ENCODE data around the gene DIS3L.
"Not testable (repeated sequence)": the region's sequence is repeated elsewhere in the genome, so short reads cannot be mapped to it uniquely, and the experiment has no call there.

DIS3L gene

DNA sequence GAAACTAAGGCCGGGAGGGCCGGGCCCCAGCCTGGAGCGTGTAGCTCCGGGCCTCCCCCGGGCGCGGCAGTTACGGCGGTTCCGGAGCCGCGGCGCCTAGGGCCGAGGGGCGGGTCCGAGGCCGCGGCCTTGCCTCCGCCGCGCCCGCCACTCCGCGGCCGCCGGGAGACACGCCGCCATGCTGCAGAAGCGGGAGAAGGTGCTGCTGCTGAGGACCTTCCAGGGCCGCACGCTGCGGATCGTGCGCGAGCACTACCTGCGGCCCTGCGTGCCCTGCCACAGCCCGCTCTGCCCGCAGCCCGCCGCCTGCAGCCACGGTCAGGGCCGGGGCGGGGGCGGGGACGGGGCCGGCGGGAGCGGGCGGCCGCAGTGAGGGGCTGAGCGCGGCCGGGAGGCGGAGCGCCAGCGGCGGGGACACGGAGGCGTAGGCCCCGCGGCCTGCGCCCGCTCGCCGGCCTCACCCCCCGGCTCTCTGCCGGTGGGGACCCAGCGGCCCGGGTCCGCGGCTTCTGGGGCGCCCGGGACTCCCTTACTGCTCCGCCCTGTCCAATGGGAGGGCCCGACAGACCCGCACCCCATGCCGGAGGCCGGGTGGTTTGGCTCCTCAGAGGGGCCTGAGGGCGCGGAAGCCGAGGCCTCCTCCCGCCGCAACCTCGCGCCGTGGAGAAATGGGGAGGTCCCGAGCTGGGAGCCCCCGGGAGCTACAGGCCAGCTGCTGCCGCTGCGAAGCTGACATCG, at the start of gene DIS3L:
DIS3L (plus strand) TSS at position 150 of the 738 bp plus-strand sequence; CDS start at position 179, 29 bp downstream.
- peak; percentile 12 to 52 for DNase-seq (ENCODE audit: low read depth in 2 of 2)

DNA sequence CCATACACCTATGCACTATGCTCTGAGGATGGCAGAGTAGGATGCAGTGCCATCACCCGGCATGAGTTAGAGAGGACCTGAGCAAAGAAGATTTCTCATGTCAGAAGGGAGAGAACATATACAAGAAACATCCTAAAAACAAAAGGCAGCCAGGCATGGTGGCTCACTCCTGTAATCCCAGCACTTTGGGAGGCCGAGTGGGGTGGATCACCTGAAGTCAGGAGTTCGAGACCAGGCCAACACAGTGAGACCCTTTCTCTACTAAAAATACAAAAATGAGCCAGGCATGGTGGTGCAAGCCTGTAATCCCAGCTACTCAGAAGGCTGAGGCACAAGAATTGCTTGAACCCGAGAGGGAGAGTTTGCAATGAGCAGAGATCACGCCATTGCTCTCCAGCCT, 47.5 kb upstream of the DIS3L start:
- DNase-seq (ENCODE audit: low read depth in 2 of 2): not testable (repeated sequence)

DNA sequence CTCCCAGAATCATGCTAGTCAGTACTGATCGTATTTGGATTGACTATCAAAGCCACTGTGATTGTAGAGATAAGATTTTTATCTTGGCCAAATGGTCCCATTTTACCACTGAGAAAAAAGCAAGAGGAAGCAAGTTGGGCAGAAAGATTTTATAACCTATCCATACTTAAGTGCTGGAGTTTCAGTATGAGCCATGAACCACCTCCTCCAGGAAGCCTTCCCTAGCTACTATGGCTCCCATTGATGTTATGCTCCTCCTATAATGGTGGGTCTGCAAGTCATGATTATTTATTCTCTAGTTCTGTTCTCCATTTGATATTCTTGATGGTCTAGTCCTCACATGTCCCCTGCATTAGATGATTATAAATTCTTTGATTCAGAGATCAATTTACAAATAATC, 46.4 kb upstream of the DIS3L start:
- no peak for DNase-seq (ENCODE audit: low read depth in 2 of 2)

DNA sequence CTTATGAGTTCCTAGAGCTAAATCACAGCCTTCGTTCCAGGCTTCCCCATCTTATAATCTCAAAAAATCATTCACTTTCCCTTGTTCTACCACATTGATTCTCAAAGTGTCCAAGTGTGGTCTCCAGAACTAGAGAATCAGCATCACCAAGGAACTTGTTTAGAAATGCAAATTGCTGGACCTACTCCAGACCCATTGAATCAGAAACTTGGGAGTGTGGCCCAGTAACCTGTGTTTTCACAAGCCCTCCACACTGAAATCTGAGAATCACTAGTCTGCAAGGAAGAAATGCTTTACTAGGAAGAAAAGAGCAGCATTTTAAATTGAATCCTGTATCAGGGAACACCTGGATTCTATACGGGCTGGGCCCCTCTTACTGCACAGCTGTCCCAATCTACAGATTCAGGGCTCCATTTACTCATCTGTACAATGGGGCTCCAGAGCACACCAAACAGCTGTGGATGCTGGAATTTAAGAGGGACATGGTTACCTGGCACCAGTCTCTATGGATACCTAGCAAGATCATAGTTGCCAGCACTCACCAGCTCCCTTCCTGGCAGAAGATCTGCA, 43.7 kb upstream of the DIS3L start:
- no peak for DNase-seq (ENCODE audit: low read depth in 2 of 2)

DNA sequence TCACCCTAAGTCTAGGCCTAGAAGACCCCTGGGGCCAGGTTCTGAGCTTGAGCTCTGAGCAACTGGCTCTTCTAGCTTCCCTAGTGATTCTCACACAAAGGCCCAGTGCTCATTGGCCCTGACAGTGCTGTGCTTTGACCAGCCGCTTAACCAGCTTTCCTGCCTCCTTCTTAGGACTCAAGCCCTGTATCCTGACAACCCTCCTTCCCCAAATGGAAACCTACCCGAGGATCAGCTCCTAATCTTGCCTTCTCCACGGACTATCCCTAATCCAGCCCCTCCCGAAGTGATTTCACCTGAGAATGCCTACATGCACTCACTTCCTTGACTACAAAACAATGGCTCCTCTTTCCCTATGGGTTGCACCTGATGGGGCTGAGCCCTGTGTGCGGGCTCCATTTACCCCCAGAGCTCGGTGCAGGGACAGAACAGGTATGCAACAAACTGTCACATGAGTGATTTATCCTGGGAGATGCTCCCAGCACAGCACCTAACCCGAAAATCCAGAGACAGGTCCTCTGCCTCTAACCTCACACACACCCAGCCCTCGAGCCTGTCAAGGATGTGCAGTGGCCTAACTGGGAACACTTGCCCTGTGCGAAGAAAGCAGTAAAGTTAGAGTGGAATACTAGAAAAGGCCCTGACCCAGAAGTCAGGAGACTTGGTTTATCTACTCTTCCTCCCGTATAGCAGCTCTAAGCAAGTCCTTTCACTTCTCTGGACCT, 42.1 kb upstream of the DIS3L start:
- no peak for DNase-seq (ENCODE audit: low read depth in 2 of 2)

DNA sequence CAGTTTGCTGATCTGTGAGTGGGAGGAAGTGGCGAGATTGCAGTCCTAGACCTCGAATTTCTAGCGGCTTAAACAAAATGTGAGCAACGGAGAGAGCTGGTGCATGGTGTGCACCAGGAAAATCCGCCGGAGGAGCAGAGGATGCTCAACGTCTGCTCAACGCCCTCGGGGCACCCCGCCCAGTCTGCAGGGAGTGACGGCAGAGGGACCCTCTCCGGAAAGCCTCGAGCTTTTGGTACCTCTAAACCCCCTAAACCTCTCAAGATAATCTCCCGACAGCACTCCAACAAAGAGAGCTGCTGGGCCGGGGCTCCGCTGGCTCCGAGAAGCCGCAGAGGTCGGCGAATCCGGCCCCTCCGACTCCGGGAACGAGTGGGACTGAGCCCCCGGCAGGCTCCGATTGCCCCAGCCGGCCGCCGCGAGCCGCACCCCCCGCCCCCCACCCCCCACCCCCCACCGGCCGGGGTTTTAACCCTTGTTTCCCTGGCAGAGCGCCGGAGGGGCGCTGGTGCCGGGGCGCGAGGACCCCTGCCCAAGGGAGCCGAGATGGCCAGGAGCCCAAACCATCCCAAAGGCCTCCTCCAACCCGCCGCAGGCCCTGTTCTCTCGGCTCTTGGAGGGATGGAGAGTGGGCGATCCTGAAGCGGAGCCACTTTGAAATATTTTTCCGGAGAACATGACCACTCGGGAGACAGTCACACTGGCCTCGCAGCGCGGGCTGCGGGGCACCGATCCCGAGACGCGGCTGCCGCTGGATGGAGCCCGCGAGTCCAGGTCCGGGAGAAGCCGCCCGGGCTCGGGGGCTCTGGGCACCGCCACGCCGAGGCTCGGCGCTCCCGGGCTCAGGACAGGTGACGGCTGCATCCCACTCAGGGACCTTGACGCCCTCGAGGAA, 41.3 kb upstream of the DIS3L start:
- DNase-seq (ENCODE audit: low read depth in 2 of 2): peak in 1 of 2 donors; percentile 15

DNA sequence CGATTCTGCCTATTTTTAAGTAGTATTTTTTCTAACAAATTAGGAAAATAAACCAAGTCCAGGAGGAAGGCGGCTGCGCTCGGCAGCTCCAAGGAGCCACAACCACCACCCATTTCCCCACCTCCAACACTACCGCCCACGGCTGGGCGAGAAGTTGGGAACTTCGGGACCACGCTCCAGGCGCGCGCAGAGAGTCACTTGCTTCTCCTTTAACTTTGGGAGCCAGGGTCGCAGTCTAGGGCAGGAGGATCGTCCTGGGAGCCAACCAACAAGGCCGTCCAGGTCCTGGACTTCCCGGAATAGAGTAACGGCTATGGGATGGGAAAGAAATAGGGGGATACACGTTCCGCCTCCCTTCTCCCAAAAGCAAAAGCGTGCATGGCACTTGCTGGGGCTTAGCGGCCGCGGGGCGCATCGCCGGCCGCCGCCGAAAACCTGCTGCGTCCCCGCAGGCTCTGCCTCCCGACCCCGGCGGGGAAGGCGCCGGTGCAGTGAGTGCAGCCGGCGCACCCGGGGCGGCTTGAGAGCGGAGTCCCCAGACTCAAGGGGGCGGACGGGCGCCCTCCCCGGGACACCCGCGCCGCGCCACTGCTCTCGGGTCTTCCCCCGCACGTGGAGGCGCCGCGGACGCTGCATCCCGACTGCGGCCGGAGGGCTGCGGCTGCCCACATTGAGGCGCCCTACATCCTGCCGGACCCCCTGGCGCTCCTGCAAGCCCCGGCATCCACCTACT, 40.5 kb upstream of the DIS3L start:
- DNase-seq (ENCODE audit: low read depth in 2 of 2): peak in 1 of 2 donors; percentile 12

DNA sequence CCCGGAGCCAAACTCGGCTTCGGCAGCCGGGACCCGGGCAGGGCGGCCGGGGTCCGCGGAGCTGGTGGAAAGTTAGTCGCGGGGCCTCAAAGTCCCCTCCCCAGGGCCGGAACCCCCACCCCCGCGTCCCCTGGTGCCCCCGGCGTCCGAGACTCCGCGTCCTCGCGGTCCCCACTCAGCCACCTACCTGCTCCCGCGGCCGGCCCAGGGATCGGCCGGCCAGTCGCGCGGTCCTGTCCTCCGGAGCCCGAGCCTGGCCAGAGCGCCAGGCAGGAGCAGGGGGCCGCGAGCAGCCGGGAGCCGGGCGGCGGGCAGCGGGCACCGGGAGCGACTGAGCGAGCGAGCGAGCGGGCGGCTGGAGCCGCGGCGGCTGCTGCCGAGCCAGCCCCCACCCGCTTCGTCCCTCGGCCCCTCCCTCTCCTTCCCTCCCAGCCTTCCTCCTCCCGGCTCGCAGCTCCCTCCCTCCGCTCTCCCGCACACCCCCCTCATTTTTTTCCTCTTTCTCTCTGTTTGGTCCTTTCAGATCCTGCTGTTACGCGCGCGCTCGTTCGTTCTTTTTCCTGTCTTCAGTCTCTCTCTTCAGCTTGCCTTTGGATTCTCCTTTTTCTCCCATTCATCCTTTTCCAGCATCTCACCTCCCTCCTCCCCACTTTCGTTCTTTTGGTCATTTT, 39.8 kb upstream of the DIS3L start, which contains the start of gene MEGF11:
MEGF11 (minus strand) TSS at position 333 of the 671 bp plus-strand sequence. CDS start 125,347 bp downstream, outside the sequence.
- DNase-seq (ENCODE audit: low read depth in 2 of 2): no peak

DNA sequence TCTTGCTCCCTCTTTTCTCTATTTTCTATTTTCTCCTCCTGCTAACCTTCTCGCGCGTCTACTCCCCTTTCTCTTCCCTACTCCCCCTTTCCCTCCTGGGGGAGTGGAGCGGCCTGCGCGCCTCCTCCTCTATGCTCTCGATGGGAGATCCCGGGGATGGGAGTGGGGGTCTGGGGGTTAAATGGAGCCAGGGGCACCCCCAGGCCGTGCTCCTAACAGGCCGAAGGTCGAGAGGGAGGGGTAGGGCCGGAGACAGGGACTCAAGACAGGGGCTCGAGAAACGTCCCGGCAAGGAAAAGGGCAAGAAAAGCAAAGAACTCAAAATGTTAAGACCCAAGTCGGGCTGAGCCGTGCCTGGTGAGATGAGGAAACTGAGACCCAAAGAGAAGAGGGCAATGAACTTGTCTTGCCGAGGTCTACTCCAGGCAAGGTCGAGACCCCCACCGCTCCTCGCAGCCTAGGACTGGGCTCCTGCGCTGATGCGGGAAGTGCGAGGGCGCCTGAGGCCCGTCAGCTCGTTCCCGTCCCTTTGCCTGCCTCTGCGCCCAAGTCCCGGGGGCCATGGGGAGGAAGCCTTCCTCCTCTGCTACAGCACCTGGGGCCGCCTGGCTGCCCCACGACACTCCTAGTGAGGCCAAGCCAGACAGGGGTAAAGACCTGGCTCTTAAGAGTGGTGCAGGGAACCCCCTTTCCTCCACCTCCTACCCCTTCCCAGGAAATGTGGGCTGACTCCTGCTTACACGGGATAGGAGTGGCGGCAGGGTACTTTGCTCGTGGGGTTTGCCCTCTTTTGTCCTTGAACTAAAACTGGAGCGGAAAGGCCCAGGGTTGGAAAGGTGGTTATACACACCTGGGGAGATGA, 39.0 kb upstream of the DIS3L start:
- no peak for DNase-seq (ENCODE audit: low read depth in 2 of 2)

DNA sequence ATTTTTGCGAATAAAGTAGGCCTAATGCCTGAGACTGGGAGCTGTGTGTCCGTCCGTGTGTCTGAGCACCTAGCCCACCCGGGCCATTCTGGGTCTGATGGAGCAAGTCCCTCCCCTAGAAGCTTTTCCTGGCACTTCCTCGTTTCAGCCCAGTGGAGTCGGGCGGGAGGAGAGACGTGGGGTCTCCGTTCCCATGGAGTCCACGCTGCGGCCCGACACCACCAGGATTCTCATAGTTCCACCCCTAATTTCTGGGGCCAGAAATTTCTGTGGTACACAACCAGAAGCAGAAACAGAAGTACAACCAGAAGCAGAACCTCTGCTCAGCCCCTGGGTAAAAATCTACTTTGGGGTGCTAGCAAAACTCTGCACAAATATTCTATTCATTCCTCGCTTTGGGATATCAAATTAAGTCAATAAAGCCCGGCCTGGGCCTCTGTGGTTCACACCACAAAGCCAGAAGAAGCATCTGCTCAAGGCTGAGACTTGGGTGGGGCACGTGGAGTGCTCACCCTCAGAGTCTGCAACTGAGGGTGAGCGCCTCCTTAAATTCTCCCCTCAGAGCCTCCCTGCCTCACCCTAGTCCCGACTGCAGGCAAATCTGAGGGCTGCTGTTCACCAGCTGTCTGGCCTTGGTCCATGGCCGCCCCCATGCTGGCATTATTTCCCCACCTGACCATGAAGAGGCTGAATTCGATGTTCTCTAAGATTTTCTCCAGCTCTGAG, 38.3 kb upstream of the DIS3L start:
- no peak for DNase-seq (ENCODE audit: low read depth in 2 of 2)

DNA sequence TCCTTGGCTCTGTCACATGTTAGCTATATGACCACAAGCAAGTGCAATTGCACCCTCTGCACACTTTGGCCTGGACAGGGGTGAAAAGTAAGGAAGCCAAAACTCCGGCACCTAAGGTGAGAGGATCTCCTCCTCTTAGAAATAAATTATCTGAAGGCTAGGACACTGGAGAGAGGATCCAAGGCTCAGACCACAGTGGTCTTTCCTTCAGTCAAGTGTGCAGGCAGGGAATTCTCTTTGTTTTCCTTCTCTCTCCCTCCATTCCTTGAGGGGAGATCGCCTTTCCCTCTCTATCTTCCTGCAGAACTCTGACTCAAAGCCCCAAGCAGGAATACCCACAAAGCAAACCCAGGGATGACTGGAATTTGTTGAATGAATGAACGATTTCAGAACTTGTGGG, 36.7 kb upstream of the DIS3L start:
- no peak for DNase-seq (ENCODE audit: low read depth in 2 of 2)

DNA sequence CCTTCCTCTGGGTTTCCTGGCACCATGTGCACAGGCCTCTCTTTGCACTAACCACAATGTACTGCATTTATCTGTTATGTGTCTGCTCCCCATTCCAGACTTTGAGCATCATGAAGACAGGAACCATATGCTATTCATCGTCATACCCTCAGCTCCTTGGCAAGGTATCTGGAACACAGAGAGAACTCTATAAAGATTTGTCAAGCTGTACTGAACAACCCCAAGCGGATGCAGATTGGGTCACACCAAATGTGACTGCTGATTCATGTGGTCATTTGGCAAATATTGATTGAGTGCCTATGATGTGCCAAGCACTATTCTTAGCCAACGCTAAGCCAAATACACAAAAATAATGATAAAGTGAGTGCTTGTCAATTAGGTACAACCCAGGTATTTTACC, 32.3 kb upstream of the DIS3L start:
- DNase-seq (ENCODE audit: low read depth in 2 of 2): no peak

DNA sequence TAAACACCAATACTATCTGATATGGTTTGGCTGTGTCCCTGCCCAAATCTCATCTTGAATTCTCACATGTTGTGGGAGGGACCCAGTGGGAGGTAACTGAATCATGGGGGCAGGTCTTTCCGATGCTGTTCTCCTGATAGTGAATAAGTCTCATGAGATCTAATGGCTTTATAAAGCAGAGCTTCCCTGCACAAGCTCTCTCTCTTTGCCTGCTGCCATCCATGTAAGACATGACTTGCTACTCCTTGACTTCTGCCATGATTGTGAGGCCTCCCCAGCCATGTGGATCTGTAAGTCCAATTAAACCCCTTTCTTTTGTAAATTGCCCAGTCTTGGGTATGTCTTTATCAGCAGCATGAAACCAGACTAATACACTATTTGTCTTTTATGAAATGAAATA, 30.5 kb upstream of the DIS3L start:
- not testable (repeated sequence) for DNase-seq (ENCODE audit: low read depth in 2 of 2)

DNA sequence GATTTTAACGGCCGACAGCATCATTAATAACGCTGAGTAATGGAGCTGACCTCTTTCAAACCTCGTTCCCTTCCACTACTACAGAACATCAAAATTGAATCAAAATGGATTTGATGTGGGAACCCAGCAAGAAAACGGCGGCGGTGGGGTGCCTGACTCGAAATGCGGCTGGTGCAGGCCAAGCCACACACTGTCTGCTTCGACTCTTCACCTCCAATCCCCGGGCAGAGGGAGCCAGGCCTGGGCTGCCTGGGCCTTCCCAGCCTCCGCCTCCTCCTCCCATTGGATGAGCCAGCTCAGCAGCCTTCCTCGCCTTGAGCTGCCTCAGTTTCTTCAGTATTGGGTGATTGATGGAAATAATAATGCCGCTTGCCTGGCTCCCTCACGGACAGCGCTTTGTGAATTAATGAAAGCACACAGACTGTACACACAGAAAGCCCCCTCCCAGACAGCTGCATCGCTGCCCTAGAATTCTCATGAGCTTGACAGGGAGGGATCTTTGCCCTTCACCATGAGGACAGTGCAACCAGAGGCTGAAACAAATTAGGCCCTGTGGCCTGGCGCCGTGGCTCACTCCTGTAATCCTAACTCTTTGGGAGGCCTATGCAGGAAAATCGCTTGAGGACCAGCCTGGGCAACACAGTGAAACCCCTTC, 28.4 kb upstream of the DIS3L start:
- no peak for DNase-seq (ENCODE audit: low read depth in 2 of 2)

DNA sequence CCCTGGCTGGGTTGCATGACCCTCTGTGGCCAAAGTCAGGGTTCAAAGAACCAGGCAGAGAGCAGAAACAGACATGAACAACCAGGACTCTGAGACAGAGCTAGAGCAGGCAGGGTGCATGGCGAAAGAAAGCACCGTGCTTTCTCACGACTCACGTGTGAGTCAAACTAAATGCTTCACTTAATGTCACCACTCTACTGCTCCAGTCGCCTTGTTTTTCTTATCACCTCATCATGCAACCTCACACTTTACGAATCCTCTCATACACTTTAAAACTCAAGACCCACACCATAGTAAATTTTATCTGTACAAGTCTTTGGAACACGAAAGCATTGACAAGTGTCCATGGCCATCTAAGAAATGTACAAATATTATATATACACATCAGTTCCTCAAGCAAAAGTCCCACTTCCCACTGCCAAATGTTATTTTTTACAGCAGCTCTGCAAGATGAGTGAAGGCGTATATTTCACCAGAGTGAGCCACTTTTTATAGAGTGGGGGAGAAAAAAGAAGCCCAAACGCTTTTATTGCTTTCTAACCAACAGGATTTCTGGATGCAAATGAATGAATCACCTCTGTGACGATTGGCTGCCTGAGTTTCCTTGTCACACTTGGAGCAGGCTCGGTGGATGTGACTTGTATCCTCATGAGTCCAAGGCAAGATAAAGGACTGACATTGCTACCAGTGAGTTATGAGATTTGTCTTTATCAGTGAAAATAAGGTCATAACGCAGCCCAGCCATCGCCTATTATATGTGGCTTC, 23.9 kb upstream of the DIS3L start:
- no peak for DNase-seq (ENCODE audit: low read depth in 2 of 2)

DNA sequence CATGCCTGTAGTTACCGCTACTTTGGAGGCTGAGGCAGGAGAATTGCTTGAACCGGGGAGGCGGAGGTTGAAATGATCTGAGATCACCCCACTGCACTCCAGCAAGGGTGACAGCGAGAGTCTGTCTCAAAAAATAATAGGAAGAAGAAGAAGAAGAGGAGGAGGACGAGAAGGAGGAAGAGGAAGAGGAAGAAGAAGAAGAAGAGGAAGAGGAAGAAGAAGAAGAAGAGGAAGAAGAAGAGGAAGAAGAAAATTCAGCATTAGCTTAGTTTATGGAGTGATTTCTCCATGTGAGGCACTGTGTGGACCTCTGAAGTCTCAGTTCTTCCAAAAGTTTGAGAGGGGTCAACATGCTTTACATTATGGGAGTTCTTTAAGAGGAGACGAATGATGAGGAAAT, 22.4 kb upstream of the DIS3L start:
- DNase-seq (ENCODE audit: low read depth in 2 of 2): no peak

DNA sequence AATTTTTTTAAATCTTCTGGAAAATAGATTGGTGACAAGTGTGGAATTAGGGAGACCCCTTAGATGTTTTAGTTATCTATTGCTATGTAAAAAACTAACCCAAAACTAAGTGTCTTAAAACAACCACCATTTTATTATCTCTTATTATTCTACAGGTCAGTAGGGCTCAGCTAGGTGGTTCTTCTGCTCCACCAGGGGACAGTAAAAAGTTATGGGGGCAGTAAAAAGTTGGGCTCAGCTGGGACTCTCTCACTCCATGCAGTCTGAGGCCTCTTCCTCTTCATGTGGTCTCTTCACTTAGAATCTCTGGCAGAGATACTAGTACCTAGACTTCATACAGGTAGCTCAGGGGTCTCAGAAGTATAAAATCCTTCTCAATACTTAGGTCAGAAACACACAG, 18.0 kb upstream of the DIS3L start:
- DNase-seq (ENCODE audit: low read depth in 2 of 2): no peak

DNA sequence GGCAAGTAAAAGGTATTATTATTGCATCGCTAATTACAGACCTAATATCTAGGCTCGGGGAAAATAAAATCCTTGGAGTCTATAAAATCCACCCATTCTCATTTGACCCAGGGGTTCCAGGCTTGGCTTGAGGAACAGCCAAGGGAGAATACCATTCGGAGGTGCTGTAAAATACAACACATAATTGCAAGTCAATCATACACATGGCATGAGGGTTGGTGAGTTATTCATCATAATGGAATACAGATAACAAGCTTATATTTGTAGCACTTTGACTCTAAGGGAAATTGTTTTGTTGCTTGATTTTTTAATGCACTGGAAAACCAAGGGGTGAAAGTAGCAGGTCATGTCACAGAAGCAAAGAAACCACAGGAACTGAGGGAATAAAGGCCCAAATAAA, 16.8 kb upstream of the DIS3L start:
- DNase-seq (ENCODE audit: low read depth in 2 of 2): no peak
